GM19238 (cell line): ENCODE data around the gene KHDRBS2.

Experiments used
- DNase-seq: peaks from one replicate; pipeline ENCODE4 v3.0.0; 2011; ENCODE audit warnings: low spot score; ENCODE audit not compliant: insufficient read length

KHDRBS2 gene

GRCh38 chr6:62285612-62286469 is at the start of gene KHDRBS2:
KHDRBS2 (minus strand) TSS chr6:62286225.
- DNase-seq, result peak; percentile 62

DNA sequence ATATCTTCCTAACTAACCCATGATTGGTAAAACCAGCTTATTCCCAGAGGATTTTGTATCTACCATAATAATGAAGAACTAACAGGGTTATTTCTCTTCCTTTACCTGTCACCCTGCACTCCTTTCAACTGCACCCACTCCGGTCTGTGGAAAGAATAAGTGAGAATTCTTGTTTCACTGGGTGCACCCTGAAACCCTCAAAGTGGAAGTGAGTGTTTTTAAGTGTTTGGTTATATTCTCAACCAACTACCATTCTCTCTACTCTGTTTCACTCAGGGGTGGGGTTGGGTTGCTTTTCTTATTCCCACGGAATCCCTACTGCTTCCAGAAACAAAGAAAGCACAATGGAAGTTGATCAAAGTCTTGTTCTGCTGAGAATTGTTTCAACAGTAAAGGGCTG is 42.6 kb upstream of the KHDRBS2 start:
- no peak for DNase-seq

- DNase-seq, result no peak
Measured at GRCh38 chr6:62324834-62325233, 38.8 kb upstream of the KHDRBS2 start.

DNA sequence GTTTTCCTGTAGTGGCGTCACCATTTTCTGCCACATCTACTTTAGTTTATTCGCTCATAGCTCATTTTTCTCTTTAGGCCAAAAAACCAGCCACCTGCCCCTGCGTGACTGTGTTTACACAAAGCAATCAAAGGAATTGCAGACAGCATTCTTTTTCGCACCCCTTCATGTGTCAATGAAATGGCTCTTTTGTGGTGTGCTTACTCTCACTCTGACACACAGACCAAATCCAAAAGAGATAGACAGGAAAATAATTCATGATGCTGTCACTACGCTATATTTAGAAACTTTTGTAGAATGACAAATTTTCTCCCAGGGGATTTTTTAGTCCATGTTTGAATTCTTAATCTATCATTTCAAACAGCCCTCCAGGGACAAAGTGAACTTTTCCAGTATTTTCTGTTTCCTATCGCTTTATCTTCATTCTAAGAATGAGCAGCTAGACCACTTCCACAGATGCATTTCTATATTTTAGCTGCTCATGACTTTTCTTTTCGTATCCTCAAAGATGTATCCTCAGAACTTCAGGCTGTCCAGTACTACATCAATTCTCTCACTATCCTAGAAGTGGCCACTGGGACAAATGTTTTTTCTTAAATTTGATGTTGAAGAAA is 37.9 kb upstream of the KHDRBS2 start:
- no peak for DNase-seq

DNA sequence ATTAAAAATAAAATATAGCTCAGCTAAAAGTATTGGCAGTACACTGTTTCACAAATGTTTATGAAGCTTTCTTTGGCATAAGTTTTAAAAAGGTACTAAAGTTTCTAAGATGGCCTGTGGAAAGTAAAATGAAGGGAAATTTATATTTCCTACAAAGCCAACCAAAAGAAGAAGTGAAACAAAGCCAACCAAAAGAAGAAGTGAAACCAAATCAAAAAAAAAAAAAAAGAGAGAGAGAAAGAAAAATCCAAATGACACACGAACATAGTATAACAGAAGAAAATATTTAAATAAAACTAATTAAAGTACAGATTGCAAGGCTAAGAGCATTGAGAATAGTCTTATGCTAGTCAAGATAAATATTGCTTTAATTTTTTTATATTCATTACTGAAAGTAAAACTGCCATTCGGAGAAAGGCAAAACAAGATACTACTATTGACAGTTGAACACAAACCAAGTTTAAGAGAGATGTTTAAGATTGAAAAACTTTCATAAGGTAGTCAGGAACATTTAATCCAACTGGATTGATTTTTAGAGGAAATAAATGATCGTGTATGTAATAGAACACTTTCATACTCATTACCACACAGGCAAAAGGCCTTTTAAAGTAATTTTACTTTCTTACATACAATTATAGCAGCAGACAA is 12.8 kb upstream of the KHDRBS2 start:
- DNase-seq, result no peak

DNA sequence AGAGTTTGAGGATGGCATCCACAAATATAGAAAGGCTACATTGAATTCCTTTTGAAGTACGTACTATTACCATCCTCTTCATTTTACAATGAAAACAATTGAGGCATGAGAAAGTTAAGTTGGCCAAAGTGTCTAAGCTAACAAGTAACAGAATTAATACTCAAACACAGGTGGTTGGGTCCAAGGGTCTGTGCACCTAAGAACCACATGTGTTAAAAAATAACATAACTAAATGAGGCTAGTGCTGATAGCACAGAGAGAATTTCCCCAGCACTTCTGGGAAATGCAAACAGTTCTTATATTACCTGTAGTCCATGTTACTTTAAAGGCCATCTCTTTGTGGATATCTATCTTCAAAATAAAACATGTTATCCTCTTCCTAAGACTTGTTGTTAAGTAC is 10.5 kb upstream of the KHDRBS2 start:
- no peak for DNase-seq

- no peak for DNase-seq
Measured at GRCh38 chr6:62288974-62289373, 2.9 kb upstream of the KHDRBS2 start.

DNA sequence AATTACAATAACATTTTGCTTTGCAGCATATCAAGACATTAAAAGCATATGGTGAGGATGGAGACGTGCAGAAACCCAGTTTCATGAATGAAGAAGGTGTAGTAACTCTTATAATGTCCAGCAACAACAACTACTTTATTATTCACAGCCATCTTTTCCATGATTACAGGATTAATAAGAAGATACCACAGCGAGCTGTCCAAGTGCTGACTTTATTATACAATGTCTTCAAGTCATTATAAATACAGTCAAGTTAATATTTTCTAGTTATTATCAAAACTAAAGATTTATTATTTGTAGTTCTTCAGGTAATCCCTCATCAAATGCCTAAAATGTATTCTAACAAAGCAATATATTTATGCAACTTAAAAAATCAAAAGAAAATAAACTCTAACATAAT is 2.5 kb upstream of the KHDRBS2 start:
- no peak for DNase-seq

GRCh38 chr6:62286470-62286843 is 432 bp upstream of the KHDRBS2 start:
- no peak for DNase-seq

- no peak for DNase-seq
Measured at GRCh38 chr6:62284725-62285124, 1.3 kb downstream of the KHDRBS2 start.

GRCh38 chr6:62283796-62284411 is 2.1 kb downstream of the KHDRBS2 start:
- no peak for DNase-seq

GRCh38 chr6:62283365-62283764 is 2.7 kb downstream of the KHDRBS2 start:
- DNase-seq, result no peak

- no peak for DNase-seq
Measured at GRCh38 chr6:62280099-62280498, 5.9 kb downstream of the KHDRBS2 start.

DNA sequence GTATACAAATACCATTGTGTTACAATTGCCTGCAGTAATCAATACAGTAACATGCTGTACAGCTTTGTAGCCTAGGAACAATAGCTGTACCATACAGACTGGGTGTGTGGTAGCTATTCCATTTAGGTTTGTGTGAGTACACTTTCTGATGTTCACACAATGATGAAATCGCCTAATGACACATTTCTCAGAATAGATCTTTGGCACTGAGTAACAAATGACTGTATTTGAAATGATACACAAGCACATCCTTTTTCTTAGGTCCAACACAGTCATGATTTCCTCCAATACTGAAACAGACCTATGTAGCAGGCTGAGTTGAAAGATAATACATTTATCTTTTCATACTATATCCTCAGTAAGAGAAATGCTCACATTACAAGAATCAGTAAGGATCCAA is 13.9 kb downstream of the KHDRBS2 start:
- no peak for DNase-seq

- no peak for DNase-seq
Measured at GRCh38 chr6:62265906-62266525, 20.0 kb downstream of the KHDRBS2 start.

- no peak for DNase-seq
Measured at GRCh38 chr6:62262283-62262682, 23.7 kb downstream of the KHDRBS2 start.

GRCh38 chr6:62246087-62246486 is 39.9 kb downstream of the KHDRBS2 start:
- DNase-seq, result no peak

DNA sequence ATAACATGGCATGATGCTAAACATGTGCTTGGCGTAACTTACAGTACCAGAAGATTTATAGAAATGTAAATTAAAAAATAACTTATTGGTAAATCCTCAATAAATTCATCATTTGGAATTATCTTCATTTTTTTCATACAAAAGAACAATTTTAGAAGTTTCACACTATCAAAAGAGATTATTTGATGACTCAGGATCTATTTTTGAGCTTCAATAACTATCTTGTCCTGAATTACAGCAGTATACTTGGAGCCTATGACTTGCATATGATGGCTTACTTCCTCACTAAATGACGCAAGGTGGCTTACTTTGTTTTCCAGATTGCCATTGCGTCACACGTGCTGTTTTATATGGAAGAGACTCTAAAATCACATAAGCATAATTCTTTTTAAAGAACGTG is 49.2 kb downstream of the KHDRBS2 start:
- no peak for DNase-seq

- DNase-seq, result no peak
Measured at GRCh38 chr6:62229231-62229630, 56.8 kb downstream of the KHDRBS2 start.

DNA sequence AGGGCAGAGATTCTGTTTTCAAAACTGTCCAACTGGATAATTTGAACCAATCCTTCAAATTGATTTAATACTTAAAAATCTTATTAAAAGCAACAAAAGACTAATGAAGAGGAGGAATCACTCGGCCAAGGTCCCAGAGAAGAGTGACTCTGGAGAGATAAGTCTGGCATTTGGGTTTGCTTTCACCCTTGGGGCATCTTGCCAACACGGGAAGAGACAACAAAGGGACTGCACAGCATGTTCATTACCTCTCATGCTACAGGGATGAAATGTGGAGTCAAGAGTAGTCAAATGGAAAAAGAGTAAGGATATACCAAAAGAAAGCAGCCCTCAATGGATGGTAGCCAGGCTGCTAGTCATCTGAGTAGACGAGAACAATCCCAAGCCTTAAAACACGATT is 68.2 kb downstream of the KHDRBS2 start:
- DNase-seq, result no peak

DNA sequence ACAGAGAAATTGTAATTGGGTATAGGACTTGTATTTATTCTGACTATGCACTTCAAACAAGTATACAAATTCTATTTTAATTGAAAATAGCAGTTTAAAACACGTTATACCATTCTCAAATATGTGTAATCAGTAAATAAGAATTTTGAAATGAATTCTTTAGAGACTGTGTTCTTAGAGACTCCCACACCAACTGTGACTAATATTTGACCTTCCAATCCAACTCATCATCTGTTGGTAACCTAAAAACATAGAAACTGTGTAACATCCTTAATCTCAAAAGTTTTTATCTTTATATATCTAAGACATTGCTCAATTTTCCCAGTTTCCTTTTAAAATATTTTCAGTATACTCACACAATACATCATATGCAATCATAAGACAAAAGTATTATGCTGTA is 83.9 kb downstream of the KHDRBS2 start:
- DNase-seq, result no peak

DNA sequence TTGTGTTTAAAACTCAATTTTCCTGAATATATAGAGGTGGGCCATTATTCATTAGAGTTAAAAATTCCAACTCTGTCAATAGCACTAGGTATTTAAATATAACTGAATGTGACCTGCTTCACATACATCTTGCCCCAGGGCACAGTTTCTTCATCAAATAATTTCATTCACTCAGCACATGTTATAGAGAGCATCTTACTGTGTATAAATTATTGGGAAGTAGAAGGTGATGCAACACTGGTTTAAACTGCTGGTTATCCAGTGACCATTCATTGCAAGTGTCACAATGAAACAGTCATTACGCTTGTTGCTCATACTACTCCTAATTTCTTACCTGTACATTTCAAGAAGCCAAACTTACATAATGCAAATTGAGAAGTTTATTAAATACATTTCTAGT is 93.4 kb downstream of the KHDRBS2 start:
- no peak for DNase-seq
